HG02759 (cell line): Measurements from ENCODE around the gene ATAD3B.

ENCODE experiments used
- ATAC-seq: cut with Tn5 transposase; IDR thresholded peaks from one replicate; pipeline ENCODE4 v1.9.1; 2021; ENCODE audit warnings: mild to moderate bottlenecking, moderate library complexity; ENCODE audit not compliant: unreplicated experiment

ATAD3B gene

DNA sequence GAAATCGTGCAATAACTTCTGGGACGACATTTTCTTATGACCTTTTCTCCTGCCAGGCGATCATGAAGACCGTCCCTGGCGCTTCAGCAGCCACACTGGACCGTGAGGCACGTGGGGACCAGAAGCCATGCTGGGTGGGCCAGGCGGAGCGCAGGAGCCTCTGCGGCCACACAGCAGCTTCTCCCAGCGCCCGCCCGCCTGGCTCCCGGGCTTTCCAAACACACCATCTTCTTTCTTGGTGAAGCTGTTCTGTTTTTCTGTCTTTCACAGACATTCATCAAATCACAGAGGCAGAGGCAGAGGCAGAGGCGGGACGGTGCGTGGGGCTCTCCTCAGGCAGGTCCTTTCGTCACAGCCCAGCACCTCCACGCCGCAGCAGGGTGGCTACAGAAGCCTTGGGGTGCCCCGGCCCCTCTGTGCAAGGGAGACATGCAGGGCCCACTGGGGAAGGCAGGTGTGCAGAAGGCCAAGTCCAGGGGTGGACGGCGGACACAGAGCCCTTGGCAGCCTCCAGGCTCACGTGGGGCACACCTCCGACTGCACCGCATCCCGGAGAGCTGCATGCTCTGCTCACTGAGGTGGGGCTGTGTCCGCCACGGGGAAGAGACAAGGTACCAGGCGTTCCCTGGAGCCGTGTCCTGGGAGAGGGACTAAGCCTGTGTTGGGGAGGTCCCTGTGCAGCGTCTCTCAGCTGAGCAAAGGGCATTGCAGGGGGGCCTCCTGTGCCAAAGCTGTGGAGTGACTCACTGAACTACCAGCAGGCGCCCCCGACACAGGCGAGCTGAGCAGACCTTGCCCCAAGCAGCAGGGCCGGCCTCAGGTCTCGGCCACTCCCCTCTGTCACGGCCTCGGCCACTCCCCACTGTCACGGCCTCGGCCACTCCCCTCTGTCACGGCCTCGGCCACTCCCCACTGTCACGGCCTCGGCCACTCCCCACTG is 71.5 kb downstream of the ATAD3B start:
- ATAC-seq = no peak

GRCh38 chr1:1543706-1544099 is 72.1 kb downstream of the ATAD3B start:
- no peak for ATAC-seq

- ATAC-seq = no peak
Measured at GRCh38 chr1:1544544-1544943, 73.0 kb downstream of the ATAD3B start.
